Natural killer cell (primary cell): Measurements from ENCODE around the gene DLX4. TPM values are rescaled to one million over a fixed set of nuclear protein-coding genes. Genes with fewer than 3 reads are reported as not detected.

Source experiments
- ATAC-seq, 3 donors: fragments of 150-1000 bp in 2 of 3; fragments of 200-7000 bp in 1 of 3; cut with Tn5 transposase; 1 replicate in 1 of 3; 2 replicates in 2 of 3; pipeline ENCODE4 v1.10.0; 2021; ENCODE audit warnings: mild to moderate bottlenecking in 2 of 3, moderate library complexity in 2 of 3
- DNase-seq, 2 donors: peaks; one replicate each; pipeline versions ENCODE4 v3.0.0 to v3.0.0-alpha.2; 2013 to 2021; ENCODE audit warnings: mixed read lengths in 1 of 2
- H3K27ac ChIP-seq: one replicate; pipeline ENCODE4 v1.5.1; 2013; ENCODE audit warnings: mild to moderate bottlenecking, low read length
- H3K27me3 ChIP-seq: one replicate; pipeline ENCODE4 v1.6.1; 2013; ENCODE audit warnings: low read length; ENCODE audit not compliant: control insufficient read depth, insufficient read depth
- H3K36me3 ChIP-seq: one replicate; pipeline ENCODE4 v1.6.1; 2013; ENCODE audit warnings: low read length; ENCODE audit not compliant: control insufficient read depth, insufficient read depth
- H3K4me1 ChIP-seq: one replicate; pipeline ENCODE4 v1.6.1; 2013; ENCODE audit warnings: low read length; ENCODE audit not compliant: control insufficient read depth, insufficient read depth
- H3K4me3 ChIP-seq: one replicate; pipeline ENCODE4 v1.5.1; 2013; ENCODE audit warnings: low read length
- H3K9me3 ChIP-seq: one replicate; pipeline ENCODE4 v1.6.1; 2013; ENCODE audit warnings: low read length; ENCODE audit not compliant: control insufficient read depth, insufficient read depth
- H3K27ac Mint-ChIP-seq, 2 donors: one replicate each; pipeline ENCODE4 v1.8.0; 2022; ENCODE audit warnings: mild to moderate bottlenecking in 2 of 2, mixed read lengths in 2 of 2, moderate library complexity in 1 of 2
- H3K27me3 Mint-ChIP-seq, 2 donors: one replicate each; pipeline ENCODE4 v1.8.0; 2022; ENCODE audit warnings: low read depth in 2 of 2, mixed read lengths in 2 of 2
- H3K36me3 Mint-ChIP-seq: one replicate; pipeline ENCODE4 v1.8.0; 2022; ENCODE audit warnings: mixed read lengths
- H3K4me1 Mint-ChIP-seq, 2 donors: one replicate each; pipeline ENCODE4 v1.8.0; 2022; ENCODE audit warnings: mixed read lengths in 2 of 2
- H3K4me3 Mint-ChIP-seq: one replicate; pipeline ENCODE4 v1.8.0; 2022; ENCODE audit warnings: mild to moderate bottlenecking, moderate library complexity, mixed read lengths
- H3K9me3 Mint-ChIP-seq, 2 donors: one replicate each; pipeline ENCODE4 v1.8.0; 2022; ENCODE audit warnings: mixed read lengths in 2 of 2
- CTCF ChIP-seq: fragments of 200-600 bp; IDR thresholded peaks from one replicate; pipeline ENCODE4 v1.8.0; 2022; ENCODE audit warnings: antibody characterized with exemption
- WGBS: methylation state at CpG from one replicate; pipeline ENCODE4 v1.1.7; 2013; ENCODE audit warnings: missing lambda C conversion rate; ENCODE audit not compliant: insufficient coverage; 5-methylcytosine and 5-hydroxymethylcytosine counted together
- intact Hi-C: fragments of 100-400 bp; cut with micrococcal nuclease; formaldehyde crosslinking; loops from one replicate; pipeline ENCODE4 v1.14.2; 2022
- total RNA-seq, 4 donors: library from RNA; stranded (reverse); fragments of 120-200 nt in 1 of 4; gene quantifications; one replicate each; pipeline versions ENCODE4 v1.2.3 to v1.2.4, GENCODE V29; 2013 to 2022

The DLX4 gene
- total RNA-seq: 1 to 10 TPM in 1 of 3 donors, under 1 TPM in 1, not detected in 1; 0.35 to 1.1 TPM
- 0.36 TPM for total RNA-seq (2013)

GRCh38 chr17:49969134-49969759 is at the start of gene DLX4:
Gene DLX4, plus strand, starts transcription at chr17:49969190. Its CDS starts 279 bp downstream, at chr17:49969469.
- intact Hi-C loops: no loop called here
- TF ChIP-seq CTCF: no peak
- H3K9me3 ChIP-seq: no peaks in the 10 kb centered on the region
- Mint-ChIP-seq H3K4me3 (peak within 1 kb of the TSS; percentile 88), H3K36me3 (no peaks in the 10 kb centered on the region), H3K9me3 (no peaks in the 10 kb centered on the region), H3K27me3 (peaks cover 47 to 80% of the 10 kb centered on the region in 2 donors), H3K4me1 (peaks cover 37 to 70% of the 10 kb centered on the region in 2 donors), H3K27ac (peak within 1 kb of the TSS in 1 of 2 donors; percentile 44)
- ATAC-seq: no peak
- 2% methylated on average over 45 of the region's 45 CpGs for WGBS
- peaks cover 53% of the 10 kb centered on the region for H3K4me1 ChIP-seq
- H3K4me3 ChIP-seq: peak within 1 kb of the TSS; percentile 48
- peak in 1 of 2 donors; percentile 49 for DNase-seq
- H3K36me3 ChIP-seq: no peaks in the 10 kb centered on the region
- H3K27me3 ChIP-seq: peaks cover 84% of the 10 kb centered on the region
- H3K27ac ChIP-seq: no peak within 1 kb of the TSS

GRCh38 chr17:49920030-49920769 is 48.8 kb upstream of the DLX4 start:
- WGBS: 89% methylated on average over 9 of the region's 9 CpGs
- H3K27me3 Mint-ChIP-seq: peaks cover 23% of the 10 kb centered on the region in 2 donors
- no peaks in the 10 kb centered on the region for H3K36me3 Mint-ChIP-seq
- Histone ChIP-seq H3K4me3 (no peak overlapping the region), H3K9me3 (no peaks in the 10 kb centered on the region), H3K27me3 (no peaks in the 10 kb centered on the region), H3K36me3 (no peaks in the 10 kb centered on the region), H3K4me1 (no peaks in the 10 kb centered on the region), H3K27ac (no peak overlapping the region)
- no peaks in the 10 kb centered on the region for H3K4me1 Mint-ChIP-seq
- no peak overlapping the region for H3K4me3 Mint-ChIP-seq
- ATAC-seq: peak in 1 of 3 donors; percentile 15
- H3K27ac Mint-ChIP-seq: no peak overlapping the region
- intact Hi-C loops: no loop called here
- H3K9me3 Mint-ChIP-seq: no peaks in the 10 kb centered on the region
- DNase-seq: no peak
- no peak for TF ChIP-seq CTCF

- H3K36me3 ChIP-seq: no peaks in the 10 kb centered on the region
- no peak for TF ChIP-seq CTCF
- intact Hi-C loops: no loop called here
- no peaks in the 10 kb centered on the region for H3K9me3 ChIP-seq
- no peaks in the 10 kb centered on the region for H3K4me1 ChIP-seq
- H3K4me3 Mint-ChIP-seq: no peak overlapping the region
- H3K27ac ChIP-seq: no peak overlapping the region
- H3K9me3 Mint-ChIP-seq: no peaks in the 10 kb centered on the region
- DNase-seq: no peak
- no peaks in the 10 kb centered on the region for H3K36me3 Mint-ChIP-seq
- H3K4me3 ChIP-seq: no peak overlapping the region
- WGBS: 79% methylated on average over 4 of the region's 4 CpGs
- no peaks in the 10 kb centered on the region for H3K4me1 Mint-ChIP-seq
- H3K27me3 ChIP-seq: no peaks in the 10 kb centered on the region
- ATAC-seq: no peak
- no peak overlapping the region for H3K27ac Mint-ChIP-seq
- H3K27me3 Mint-ChIP-seq: peaks cover 9 to 15% of the 10 kb centered on the region in 2 donors
Measured at GRCh38 chr17:49922095-49922494, 46.9 kb upstream of the DLX4 start.
